Hematopoietic multipotent progenitor cell (in vitro differentiated cells): ENCODE results near the gene C3orf70. TPM values are rescaled to one million over a fixed set of nuclear protein-coding genes. Genes with fewer than 3 reads are reported as not detected.

Experiments
- DNase-seq, 3 donors: peaks; one replicate each; pipeline ENCODE4 v3.0.0-alpha.2; 2011 to 2015; ENCODE audit warnings: low read depth in 2 of 3, low spot score in 2 of 3
- total RNA-seq: library from RNA; depleted of rRNA; stranded (reverse); fragments of >200 nt; gene quantifications from one replicate; pipeline ENCODE4 v1.2.3, GENCODE V29; 2012

Gene C3orf70, protein sequence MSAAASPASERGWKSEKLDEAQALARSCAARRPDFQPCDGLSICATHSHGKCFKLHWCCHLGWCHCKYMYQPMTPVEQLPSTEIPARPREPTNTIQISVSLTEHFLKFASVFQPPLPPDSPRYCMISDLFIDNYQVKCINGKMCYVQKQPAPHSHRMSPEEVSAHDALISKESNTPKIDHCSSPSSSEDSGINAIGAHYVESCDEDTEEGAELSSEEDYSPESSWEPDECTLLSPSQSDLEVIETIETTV
- under 0.01 TPM for total RNA-seq

DNA sequence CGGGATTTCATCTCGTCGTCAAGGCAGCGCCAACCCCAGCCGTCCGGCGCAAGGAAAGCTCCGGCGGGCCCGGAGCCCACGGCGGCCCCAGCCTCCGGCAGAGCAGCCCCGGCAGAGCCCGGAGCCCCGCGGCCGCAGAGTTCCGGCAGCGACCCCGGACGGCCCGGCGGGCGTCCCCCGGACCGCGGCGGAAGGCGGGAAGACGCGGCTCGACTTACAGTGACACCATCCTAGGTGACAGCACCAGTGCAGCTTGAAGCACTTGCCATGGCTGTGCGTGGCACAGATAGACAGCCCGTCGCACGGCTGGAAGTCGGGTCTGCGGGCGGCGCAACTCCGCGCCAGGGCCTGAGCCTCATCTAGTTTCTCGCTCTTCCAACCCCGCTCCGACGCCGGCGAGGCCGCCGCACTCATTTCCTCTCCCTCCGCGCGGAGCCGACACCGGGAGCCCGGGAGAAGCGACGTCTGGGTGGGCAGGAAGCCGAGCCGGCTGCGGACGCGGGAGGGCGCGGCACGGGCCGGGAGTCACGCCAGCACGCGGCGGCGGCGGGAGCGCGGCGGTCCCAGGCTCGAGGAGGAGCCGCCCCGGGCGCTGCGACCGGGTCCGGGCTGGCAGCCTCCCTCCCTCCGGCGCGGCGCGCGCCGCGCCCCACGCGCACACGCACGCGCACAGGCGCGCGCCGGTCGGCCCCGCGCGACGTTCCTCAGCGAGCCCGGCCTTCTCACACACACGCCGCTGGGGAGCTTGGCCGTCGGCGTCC is at the start of gene C3orf70:
C3orf70 (minus strand) TSS at position 651 of the 761 bp plus-strand sequence; CDS start at position 414, 237 bp downstream.
- peak in 2 of 3 donors; percentile 40 to 42 for DNase-seq

DNA sequence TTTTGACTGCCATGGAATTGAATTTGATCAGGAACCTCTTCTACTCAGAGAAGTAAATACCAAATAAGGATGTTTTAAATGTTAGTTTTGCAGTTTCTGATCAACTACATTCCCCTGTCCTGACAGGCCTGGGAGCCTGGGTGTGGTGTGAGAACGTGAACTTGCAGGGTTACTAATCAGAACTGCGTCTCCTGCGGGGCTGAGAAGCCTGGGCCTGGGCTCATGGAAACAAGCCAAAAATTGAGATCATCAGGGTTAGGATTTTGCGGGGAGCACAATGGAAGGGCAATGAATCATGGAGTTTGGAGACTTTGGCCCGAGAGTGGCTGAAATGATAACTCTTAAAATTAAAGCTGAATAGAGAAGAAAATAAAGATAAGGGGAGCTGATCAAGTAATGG is 47.8 kb upstream of the C3orf70 start:
- no peak for DNase-seq

DNA sequence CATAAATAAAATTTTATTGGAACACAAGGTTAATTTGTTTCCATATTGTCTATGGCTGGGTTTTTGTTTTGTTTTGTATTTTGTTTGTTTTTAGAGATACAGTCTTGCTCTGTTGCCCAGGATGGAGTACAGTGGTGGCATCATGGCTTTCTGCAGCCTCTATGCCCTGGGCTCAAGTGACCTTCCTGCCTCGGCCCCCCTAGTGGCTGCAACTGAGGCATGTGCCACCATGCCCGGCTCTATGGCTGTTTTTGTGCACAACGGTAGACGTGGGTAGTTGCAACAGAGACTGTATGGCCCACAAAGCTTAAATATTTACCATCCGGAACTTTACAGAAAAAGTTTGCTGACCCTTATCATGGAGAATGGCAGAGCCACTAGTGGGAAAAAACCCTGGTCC is 46.8 kb upstream of the C3orf70 start:
- DNase-seq = no peak

DNA sequence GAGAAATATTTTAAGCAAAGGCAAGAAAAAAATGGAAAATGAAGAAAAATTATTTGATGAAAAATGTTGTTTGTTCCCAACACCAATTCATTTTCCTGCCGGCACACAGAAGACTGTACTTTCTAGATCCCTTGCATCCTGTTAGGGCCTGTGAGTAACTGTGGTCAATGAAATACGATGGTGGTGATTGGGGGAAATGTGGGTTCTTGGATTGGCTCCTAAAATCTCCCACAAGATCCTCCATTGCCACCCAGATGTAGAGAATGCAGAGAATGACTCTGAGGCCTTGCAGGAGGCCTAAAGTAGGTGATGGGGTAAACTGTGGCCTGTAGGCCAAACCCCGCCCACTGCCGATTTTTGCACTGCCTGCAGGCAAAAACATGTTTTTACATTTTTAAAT is 46.3 kb upstream of the C3orf70 start:
- no peak for DNase-seq

DNA sequence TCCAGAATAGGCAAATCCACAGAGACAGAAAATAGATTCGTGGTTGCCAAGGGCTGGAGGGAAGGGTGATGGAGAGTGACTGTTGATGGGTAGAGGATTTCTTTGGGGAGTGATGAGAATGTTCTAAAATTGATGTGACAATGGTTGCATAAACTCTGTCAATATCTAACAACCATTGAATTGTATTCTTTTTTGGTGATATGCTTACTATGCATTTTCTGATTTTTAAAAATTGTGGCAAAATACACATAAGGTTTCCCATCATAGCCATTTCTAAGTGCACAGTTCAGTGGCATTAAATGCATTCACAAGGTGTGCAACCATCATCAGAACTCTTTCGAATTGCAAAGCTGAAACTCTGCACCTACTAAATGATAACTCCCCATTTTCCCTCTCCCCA is 44.2 kb upstream of the C3orf70 start:
- no peak for DNase-seq

DNA sequence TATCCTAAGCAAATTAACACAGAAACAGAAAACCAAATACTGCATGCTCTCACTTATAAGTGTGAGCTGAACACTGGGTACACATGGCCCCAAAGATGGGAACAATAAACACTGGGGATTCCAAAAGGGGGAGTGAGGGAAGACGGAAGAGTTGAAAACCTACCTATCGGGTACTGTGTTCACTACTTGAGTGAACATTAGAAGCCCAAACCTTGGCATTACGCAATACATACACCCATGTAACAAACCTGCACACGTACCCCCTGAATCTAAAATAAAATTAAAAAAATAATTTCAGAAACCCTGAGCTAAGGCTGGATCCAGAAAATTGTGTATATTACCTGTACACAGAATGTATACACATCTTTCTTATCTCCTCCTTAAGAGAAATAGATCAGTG is 42.8 kb upstream of the C3orf70 start:
- DNase-seq = no peak

DNA sequence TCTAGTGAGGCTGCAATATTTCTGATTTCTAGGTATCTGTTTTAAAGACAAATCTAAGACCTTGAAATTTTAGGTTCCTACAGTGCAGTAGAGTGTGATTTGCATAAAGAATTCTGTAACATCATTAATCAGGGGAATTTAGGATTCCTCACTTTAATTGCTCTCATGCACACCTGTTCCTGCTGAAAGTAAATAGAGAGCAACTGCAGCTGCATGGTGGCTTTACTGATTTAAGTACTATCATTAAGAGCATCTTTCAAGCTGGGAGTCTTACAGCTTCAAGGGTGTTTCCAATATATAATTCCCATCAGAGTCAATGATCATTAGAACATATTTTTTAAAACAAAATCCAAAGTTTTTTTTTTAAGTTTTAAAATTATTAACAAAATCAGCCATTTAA is 36.0 kb upstream of the C3orf70 start:
- no peak for DNase-seq

DNA sequence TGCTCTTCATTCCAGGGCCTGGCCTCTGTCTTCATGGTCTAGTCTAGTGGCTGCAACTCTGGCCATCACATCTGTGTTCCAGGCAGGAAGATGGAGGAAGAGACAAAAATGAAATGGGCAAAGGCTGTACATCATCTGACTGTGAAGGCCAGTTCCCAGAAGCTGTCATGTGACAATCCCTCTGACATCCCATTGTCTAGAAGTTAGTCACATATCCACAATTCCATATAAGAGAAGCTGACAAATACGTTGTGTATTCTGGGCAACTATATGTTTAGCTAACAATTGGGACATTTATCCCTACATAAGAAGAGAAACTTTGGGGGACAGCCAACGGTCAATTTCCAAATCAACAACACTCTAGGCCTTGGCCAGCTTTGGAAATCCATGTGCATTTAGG is 34.5 kb upstream of the C3orf70 start:
- DNase-seq = no peak

DNA sequence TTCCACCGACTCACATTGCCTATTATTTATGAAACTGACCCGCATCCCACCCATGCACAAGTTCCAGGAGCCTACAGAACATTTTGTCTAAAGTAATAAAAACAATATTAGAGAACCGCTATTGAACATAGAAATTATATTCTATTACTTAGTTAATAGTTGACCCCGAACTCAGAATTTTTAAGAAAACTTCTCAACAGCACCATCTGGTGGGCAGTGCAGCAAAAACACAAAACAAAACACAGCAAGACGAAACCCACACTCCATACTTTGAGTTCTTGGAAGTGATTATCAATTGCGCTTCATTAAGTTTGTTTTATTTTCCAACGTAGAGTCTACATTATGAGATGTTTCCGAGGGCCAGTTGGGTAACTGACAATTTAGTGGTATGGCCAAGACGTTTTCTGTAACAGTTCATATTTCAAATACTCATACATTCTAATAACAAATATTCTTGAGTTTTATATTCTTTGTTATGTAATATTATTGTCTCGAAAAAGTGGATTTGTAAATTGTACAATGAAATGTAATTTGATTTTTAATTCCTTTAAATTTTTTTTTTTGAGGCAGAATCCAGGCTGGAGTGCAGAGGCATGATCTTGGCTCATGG is 24.0 kb upstream of the C3orf70 start:
- peak in 2 of 3 donors; percentile 30 to 66 for DNase-seq

DNA sequence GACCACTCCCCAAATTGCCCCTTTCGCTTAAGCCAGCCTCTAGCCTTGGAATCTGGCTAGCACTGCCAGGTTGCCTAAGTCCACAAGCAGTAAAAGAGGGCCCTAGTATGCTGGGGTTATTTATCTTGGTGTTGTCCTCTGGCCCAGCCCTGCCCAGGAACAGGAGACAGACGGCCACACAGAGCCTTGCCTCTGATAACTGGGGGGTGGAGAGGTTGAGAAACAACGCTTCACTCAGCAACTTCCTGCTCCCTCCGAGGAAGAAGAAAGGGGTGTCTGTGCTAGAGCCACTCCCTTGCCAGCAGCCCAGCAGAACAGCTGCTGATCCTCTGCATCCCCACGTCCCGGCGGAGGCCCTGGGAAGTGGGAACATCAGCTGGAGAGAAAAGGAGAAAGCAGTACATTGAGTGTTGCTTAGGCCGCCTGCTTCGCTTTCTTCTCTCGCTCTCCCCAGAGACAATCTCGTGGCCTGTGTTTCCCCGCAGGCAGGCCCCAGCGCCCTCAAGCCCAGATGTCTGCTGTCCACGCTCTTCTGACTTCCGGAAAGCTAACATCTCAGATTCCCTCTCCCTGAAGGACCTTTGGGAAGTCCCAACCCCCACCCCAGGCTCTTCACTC is 22.6 kb upstream of the C3orf70 start:
- peak in 1 of 3 donors; percentile 40 for DNase-seq

DNA sequence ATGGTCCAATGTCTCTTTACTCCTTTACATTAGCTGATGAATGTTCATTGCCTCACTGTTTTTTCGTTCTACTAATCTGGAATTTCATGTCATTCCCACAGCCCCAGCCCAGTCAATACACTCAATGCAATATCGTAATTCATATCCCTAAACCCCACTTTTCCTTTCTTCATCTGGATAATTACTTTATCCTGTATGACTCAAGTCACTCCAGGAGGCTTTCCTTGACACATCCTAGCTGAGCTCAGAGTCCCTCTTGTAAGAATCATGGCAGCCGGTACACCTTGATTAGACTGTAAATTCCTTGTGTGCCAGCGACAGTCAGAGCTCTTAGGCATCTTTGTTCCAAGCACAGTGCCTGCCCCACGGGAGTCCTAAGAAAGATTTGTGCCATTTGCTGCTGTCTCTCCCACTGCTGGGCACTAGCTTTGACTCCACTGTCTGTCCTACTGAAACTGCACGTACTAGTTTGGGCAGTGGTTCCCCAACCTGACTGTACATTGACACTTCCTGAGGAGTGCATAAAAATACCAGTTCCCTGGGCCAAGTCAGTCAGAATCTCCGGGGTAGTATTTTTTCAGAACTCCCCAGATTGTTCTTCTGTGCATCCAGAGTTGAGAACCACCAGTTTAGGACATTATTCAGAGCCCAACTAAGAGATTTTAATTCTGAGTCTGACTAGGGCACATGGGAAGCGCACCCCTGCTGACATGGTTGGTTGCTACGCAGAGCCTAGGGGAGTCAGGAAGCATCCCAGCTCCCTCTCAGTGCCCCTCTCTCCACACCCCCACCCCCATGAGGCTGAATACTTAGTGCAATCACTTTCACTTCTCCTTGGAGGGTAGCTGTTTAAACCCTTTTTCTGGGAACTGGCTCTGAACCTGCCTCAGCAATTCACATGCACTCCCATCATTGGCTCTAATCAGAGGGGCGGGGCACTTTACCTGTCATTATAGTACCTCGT is 19.5 kb upstream of the C3orf70 start:
- no peak for DNase-seq

DNA sequence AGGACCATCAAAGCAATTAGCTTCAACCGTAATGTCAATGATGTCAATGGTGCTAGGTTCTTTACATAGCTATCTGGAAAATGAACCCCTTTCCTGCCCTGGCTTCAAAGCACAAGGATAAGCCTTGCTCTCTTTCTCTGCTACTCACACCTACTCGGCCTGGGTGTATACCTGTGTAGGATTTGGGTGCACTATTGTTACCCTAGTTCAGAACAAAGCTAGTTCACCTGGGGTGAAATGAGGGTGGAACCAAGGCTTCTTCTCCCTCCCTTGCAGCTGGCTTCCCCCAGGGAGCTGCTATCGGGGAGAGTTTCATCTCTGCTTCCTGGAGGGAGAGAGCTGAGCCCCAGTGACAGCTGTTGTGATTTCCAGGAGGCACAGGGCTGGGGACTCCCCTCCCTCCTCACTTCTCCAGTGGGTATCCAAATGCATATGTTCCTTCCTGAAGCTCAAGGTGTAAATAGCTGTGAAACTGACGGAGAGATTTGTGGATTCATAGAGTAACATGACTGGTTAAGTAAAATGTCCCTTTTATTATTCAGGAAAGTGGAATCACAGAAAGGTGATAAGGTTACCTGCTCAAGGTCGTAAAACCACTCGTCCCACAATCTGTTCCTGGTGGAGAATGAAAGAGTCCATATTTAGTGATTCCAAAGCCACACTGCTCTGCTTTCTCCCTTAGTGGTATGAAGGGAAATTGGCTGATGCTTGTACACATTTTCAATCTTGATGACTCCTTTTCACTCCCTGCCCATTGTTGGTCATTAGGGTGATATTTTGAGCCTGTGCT is 11.8 kb upstream of the C3orf70 start:
- DNase-seq = no peak

DNA sequence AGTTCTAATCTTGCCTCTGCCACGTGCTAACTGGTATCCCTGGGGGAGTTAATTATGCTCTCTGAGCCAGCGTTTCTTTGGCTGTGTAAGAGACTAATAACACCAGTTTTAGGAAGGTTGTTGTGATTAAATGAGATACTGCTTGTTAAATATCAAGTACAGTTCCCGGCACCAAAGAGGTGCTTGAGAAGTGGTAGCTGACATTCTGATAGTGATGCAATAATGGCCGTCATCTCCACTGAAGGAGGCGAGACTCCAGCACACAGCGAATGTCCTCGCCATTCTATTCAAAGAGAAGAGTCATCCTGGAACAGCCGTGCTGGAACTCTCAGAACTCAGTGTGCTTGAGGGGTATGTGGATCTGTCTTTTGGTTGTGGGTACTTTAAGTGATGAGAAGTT is 9.8 kb upstream of the C3orf70 start:
- DNase-seq = no peak

DNA sequence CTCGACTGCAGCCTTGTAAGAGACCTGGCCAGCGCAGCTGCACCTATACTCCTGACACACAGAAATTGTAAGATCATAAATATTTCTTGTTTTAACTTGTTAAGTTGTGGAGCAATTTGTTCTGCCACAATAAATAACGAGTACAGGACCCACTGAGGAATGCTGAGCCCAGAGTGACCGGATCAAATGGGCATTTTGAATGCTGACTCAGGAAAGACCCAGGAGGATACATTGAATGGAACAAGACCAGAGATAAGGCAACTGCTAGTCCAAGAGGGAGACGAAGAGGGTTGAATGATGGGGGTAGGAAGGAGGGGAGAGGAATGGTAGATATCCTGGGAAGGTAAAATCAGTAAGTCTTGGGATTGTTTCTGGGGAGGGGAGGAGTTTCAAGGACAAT is 8.9 kb upstream of the C3orf70 start:
- DNase-seq = no peak

DNA sequence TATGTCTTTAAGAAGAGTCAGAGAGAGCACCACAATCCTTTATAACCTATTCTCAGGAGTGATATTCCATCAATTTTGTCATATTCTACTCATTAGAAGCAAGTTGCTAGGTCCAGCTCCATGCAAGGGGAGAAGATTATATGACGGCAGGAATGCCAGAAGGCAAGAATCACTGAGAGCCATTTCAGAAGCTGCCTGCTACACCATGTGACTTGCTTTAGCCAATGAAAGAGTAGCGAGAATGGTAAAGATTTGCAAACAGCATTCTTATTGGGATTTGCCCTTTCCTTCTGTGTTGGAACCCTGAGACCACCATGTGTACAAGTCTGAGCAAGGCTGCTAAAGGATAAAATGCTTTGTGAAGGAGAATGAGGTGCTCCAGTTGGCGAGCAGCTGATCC is 4.5 kb upstream of the C3orf70 start:
- DNase-seq = no peak

DNA sequence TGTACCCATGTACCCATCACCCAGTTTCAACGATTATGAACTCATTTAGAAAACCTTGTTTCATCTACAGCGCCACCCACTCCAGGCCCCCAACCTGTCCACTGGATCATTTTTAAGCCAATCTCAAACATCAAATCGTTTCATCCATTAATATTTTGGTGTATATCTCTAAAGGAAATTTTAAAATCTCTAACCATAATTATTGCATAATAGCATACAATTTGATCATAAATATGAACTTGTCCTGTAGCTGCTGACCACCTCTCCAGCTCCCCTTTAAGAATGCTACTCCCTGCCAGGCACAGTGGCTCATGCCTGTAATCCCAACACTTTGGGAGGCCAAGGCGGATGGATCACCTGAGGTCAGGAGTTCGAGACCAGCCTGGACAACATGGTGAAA is 2.8 kb upstream of the C3orf70 start:
- DNase-seq = no peak

DNA sequence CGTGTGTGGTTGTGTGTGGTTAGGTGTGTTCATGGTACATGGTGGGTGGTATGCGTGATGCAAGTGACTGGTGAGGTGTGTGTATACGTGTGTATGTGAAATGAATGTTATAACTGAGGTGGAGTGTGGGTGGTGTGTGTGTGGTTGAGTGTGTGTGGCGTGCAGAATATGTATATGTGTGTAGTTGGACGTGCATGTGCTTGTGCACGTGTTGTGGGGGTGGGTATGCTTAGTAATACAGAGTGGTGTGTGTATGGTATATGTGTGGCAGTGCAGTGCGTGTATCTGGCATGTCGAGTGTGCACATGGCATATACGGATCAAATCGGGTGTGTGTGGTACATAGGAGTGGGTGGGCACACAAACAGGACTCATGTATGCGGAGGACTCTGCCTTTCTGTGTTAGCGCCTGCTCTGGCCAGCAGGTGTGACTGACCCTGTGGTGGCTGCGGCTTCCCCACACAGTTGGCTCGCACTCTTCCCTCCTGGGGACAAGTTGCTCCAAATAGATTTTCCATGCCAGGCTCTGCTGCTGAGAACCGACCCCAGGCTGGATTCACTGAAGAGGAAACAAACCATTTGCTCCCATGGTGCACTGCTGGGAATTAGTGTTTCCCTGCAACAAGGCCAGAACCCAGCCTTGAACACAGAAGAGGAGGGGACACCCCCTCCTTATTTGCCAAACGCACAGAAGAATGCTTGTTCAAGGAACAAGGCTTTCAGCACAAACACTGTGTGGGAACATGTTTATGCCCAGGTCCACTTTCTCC is 1.2 kb upstream of the C3orf70 start:
- DNase-seq = no peak

DNA sequence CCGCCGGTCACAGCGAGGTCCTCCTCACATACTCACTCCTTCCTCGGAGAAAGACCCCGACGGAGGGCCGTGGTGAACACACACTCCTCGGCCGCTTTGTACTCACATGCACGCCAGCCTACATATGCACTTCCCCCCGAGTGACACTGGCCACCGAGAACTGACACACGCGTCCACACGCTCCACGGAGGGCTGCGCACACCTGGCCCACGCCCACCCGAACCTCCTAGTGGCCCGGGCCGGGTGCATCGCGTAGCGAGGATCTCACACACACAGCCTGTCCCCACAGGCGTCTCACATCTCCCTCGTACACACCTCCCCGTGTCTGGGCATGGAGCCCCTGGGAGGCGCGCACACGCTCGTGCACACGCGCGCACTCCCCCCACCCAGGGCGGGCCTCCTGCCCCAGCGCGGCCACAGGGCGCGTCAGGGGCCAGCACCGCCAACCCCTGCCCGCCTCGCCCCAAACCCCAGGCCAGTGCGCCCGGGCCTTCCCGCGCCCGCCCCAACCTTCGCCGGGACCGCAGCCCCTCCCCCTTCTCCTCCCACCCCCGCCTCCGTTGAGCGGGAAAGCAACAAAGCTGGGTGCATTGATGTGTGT is 411 bp upstream of the C3orf70 start:
- peak in 1 of 3 donors; percentile 39 for DNase-seq
